Endodermal cell (in vitro differentiated cells): ENCODE results near the gene SLC38A7. TPM values are rescaled to one million over a fixed set of nuclear protein-coding genes. Genes with fewer than 3 reads are reported as not detected.
A peak's percentile ranks its signal among the peaks of the same experiment; 100 is the strongest.
"Not testable (repeated sequence)": the region's sequence is repeated elsewhere in the genome, so short reads cannot be mapped to it uniquely, and the experiment has no call there.

Experiments used
- DNase-seq: peaks from one replicate; pipeline ENCODE4 v3.0.0-alpha.2; 2017
- H3K27ac ChIP-seq: 2 replicates; pipeline ENCODE4 v1.5.1; 2013; ENCODE audit warnings: mild to moderate bottlenecking, low read depth, low read length, moderate library complexity
- H3K27me3 ChIP-seq: 2 replicates; pipeline ENCODE4 v1.6.1; 2013; ENCODE audit warnings: mild to moderate bottlenecking, low read length, moderate library complexity; ENCODE audit not compliant: insufficient read depth, control insufficient read depth, poor library complexity, severe bottlenecking
- H3K36me3 ChIP-seq: 2 replicates; pipeline ENCODE4 v1.7.0; 2013; ENCODE audit warnings: mild to moderate bottlenecking, low read length, moderate library complexity; ENCODE audit not compliant: control insufficient read depth, insufficient read depth
- H3K4me1 ChIP-seq: one replicate; pipeline ENCODE4 v1.7.0; 2013; ENCODE audit warnings: low read length; ENCODE audit not compliant: control insufficient read depth, insufficient read depth
- H3K4me3 ChIP-seq: 2 replicates; pipeline ENCODE4 v1.5.1; 2013; ENCODE audit warnings: mild to moderate bottlenecking, low read length, moderate library complexity
- H3K9ac ChIP-seq: 2 replicates; pipeline ENCODE4 v1.6.1; 2013; ENCODE audit warnings: mild to moderate bottlenecking, low read length, moderate library complexity; ENCODE audit not compliant: poor library complexity, severe bottlenecking; ENCODE audit errors: extremely low read depth
- H3K9me3 ChIP-seq: 2 replicates; pipeline ENCODE4 v1.6.1; 2013; ENCODE audit warnings: mild to moderate bottlenecking, low read length, moderate library complexity; ENCODE audit not compliant: control insufficient read depth
- H3K27ac Mint-ChIP-seq: 2 replicates; pipeline ENCODE4 v1.8.0; 2020; ENCODE audit warnings: mixed read lengths
- H3K27me3 Mint-ChIP-seq: 2 replicates; pipeline ENCODE4 v1.8.0; 2021; ENCODE audit warnings: mild to moderate bottlenecking, mixed read lengths; ENCODE audit not compliant: insufficient read depth
- H3K36me3 Mint-ChIP-seq: 2 replicates; pipeline ENCODE4 v1.8.0; 2020; ENCODE audit warnings: low read depth, mixed read lengths
- H3K4me1 Mint-ChIP-seq: 2 replicates; pipeline ENCODE4 v1.8.0; 2020; ENCODE audit warnings: mixed read lengths
- H3K4me3 Mint-ChIP-seq: 2 replicates; pipeline ENCODE4 v1.8.0; 2020; ENCODE audit warnings: mild to moderate bottlenecking, moderate library complexity, mixed read lengths
- H3K9me3 Mint-ChIP-seq: 2 replicates; pipeline ENCODE4 v1.8.0; 2020; ENCODE audit warnings: mild to moderate bottlenecking, mixed read lengths
- WGBS, 2 experiments: methylation state at CpG; one replicate each; pipeline versions ENCODE4 v1.1.5 to v1.1.7; 2013; ENCODE audit warnings: missing lambda C conversion rate in 2 of 2, mixed read lengths in 1 of 2; ENCODE audit not compliant: insufficient coverage in 1 of 2, insufficient read length in 1 of 2; 5-methylcytosine and 5-hydroxymethylcytosine counted together
- total RNA-seq, 2 donors: library from RNA; stranded (reverse); fragmentation: NEBNext Ultra II Directional in 1 of 2; extraction: Animal tissue kit (Norgen Biotek cat#: 25700) in 1 of 2; gene quantifications; 2 replicates in 1 of 2; 3 replicates in 1 of 2; pipeline ENCODE4 v1.2.1, GENCODE V29; 2021
- TF ChIP-seq, protein P1 (sequence below): fragments of 200-600 bp; sonication (generic); conservative IDR thresholded peaks from 2 replicates; pipeline ENCODE4 v1.5.0; 2021; ENCODE audit warnings: antibody characterized with exemption, mild to moderate bottlenecking

Gene SLC38A7
- total RNA-seq, 2 donors from 2014 or later, result 42.5 to 53.8 TPM

DNA sequence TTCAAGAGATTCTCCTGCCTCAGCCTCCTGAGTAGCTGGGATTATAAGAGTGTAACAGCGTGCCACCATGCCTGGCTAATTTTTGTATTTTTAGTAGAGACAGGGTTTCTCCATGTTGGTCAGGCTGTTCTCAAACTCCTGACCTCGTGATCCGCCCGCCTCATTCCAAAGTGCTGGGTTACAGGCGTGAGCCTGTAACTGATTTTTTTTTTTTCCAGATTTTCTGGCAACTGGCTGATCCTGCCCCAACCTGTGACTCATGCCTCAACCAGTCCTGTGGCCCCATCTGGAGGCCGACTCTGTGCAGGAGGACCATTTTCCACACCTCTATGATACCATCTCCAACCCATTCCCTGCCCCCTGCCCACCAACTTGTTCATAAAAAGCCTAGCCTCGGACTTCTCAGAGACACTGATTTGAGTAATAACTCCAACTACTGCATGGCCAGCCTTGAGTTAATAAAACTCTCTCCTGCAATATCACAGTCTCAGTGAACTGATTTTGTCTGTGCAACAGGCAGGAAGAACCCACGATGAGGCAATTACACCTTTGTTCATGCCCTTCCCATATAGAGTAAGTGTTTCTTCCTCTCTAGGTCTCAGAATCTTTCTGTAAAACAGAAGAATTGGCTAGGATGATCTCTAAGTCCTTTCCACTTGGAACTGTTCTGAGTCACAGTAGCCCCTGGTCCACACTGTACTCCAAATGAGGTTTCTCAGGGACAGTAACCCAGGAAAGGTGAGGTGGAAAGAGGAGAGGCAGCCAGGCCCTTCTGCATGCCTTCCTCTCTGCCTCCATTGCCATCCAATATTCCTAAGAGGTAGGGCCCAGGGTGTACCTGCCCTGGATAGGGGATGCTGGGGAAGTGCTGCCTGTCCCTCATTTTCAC lies 46.2 kb downstream of the SLC38A7 start:
- Histone ChIP-seq H3K9ac (no peak overlapping the region), H3K9me3 (no peaks in the 10 kb centered on the region), H3K4me3 (no peak overlapping the region), H3K4me1 (no peaks in the 10 kb centered on the region), H3K36me3 (no peaks in the 10 kb centered on the region), H3K27ac (no peak overlapping the region), H3K27me3 (no peaks in the 10 kb centered on the region)
- Mint-ChIP-seq H3K27ac (peak overlapping the region; percentile 44), H3K27me3 (no peaks in the 10 kb centered on the region), H3K9me3 (no peaks in the 10 kb centered on the region), H3K36me3 (no peaks in the 10 kb centered on the region), H3K4me3 (no peak overlapping the region), H3K4me1 (peaks cover 16% of the 10 kb centered on the region)
- TF ChIP-seq, protein P1, sequence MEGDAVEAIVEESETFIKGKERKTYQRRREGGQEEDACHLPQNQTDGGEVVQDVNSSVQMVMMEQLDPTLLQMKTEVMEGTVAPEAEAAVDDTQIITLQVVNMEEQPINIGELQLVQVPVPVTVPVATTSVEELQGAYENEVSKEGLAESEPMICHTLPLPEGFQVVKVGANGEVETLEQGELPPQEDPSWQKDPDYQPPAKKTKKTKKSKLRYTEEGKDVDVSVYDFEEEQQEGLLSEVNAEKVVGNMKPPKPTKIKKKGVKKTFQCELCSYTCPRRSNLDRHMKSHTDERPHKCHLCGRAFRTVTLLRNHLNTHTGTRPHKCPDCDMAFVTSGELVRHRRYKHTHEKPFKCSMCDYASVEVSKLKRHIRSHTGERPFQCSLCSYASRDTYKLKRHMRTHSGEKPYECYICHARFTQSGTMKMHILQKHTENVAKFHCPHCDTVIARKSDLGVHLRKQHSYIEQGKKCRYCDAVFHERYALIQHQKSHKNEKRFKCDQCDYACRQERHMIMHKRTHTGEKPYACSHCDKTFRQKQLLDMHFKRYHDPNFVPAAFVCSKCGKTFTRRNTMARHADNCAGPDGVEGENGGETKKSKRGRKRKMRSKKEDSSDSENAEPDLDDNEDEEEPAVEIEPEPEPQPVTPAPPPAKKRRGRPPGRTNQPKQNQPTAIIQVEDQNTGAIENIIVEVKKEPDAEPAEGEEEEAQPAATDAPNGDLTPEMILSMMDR, result peak; percentile 63
- peak; percentile 83 for DNase-seq
- 77 to 82% methylated on average over 7 to 8 of the region's 8 CpGs for WGBS, 2 experiments

DNA sequence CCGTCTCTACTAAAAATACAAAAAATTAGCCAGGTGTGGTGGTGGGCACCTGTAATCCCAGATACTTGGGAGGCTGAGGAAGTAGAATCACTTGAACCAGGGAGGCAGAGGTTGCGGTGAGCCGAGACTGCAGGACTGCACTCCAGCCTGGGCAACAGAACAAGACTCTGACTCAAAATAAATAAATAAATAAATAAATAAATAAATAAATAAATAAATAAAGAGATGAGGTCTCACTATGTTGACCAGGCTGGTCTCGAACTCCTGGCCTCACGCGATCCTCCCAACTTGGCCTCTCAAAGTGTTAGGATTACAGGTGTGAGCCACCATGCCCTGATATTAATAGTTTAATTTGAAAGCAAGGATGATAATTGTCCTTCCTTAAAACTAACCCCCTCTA lies 47.5 kb downstream of the SLC38A7 start:
- H3K9me3 Mint-ChIP-seq, DNase-seq, H3K27ac ChIP-seq: not testable (repeated sequence)

DNA sequence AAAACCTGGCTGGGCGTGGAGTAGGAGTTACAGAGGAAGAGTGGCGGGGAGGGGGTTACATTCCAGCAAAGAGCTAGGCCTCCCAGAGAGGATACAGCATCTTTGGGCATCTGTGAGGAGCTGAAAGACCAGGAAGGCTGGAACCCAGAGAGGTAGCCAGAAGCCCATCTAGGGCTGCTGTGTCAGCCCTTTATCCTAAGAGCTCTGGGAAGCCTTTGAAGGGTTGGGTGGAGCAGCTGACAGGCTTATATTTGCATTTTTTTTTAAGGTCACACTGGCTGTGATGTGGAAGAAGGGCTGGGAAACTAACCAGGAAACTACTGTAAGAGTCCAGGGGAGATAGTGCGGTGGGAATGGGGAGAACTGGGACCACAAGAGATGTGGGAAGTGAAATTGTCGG lies 48.1 kb downstream of the SLC38A7 start:
- Histone ChIP-seq H3K4me1 (no peaks in the 10 kb centered on the region), H3K9ac (no peak overlapping the region), H3K9me3 (no peaks in the 10 kb centered on the region), H3K4me3 (no peak overlapping the region), H3K27me3 (no peaks in the 10 kb centered on the region), H3K36me3 (no peaks in the 10 kb centered on the region), H3K27ac (no peak overlapping the region)
- H3K27ac Mint-ChIP-seq, result no peak overlapping the region
- no peaks in the 10 kb centered on the region for H3K9me3 Mint-ChIP-seq
- H3K4me1 Mint-ChIP-seq, result peaks cover 16% of the 10 kb centered on the region
- WGBS, 2 experiments, result 86 to 95% methylated on average over 4 of the region's 4 CpGs
- no peak for DNase-seq
- no peaks in the 10 kb centered on the region for H3K36me3 Mint-ChIP-seq
- H3K27me3 Mint-ChIP-seq, result no peaks in the 10 kb centered on the region
- TF ChIP-seq, protein P1, result no peak
- H3K4me3 Mint-ChIP-seq, result no peak overlapping the region

More for the DNA sequence above, 47.5 kb downstream of the SLC38A7 start:
- not testable (repeated sequence) for H3K36me3 Mint-ChIP-seq, H3K36me3 ChIP-seq, H3K4me3 Mint-ChIP-seq, H3K27me3 ChIP-seq, H3K9ac ChIP-seq, H3K27me3 Mint-ChIP-seq, H3K27ac Mint-ChIP-seq, H3K9me3 ChIP-seq, H3K4me3 ChIP-seq, H3K4me1 ChIP-seq
- WGBS, 2 experiments, result 88 to 91% methylated on average over 4 of the region's 6 CpGs
- peaks cover 16% of the 10 kb centered on the region for H3K4me1 Mint-ChIP-seq
